ENCODE results near the gene LTBP4.
"Not testable (repeated sequence)": the region's sequence is repeated elsewhere in the genome, so short reads cannot be mapped to it uniquely, and the experiment has no call there.

The LTBP4 gene

GRCh38 chr19:40559394-40559793, 41.8 kb upstream of the LTBP4 start:
- POLR2A ChIA-PET: no interaction called here
- CTCF ChIA-PET: interaction anchor here (1.0 to 1.4 kb wide), 3 partner anchors 8 to 43 kb away, joined by 3 to 4 read pairs (median 3); no protein-coding TSS in a partner anchor
- no peak for TF ChIP-seq CTCF (IDR thresholded peaks at IDR 0.05; ENCODE audit: control extremely low read depth, extremely low read depth, low read depth, missing control alignments)
- no peak for DNase-seq (ENCODE audit: extremely low spot score)

- ChIA-PET CTCF (interaction anchor here (1.0 kb wide), 1 partner anchor 9 kb away, joined by 3 read pairs; no protein-coding TSS in a partner anchor), POLR2A (no interaction called here)
- DNase-seq (ENCODE audit: extremely low spot score): no peak
- no peak for TF ChIP-seq CTCF (IDR thresholded peaks at IDR 0.05; ENCODE audit: control extremely low read depth, extremely low read depth, low read depth, missing control alignments)
These were observed 41.1 kb upstream of the LTBP4 start for GRCh38 chr19:40560092-40560507.

- CTCF ChIA-PET: interaction anchor here (0.6 to 1.4 kb wide), 2 partner anchors 41 to 73 kb away, joined by 3 read pairs; no protein-coding TSS in a partner anchor
- no peak for TF ChIP-seq CTCF (IDR thresholded peaks at IDR 0.05; ENCODE audit: control extremely low read depth, extremely low read depth, low read depth, missing control alignments)
- POLR2A ChIA-PET: no interaction called here
These were observed 39.2 kb upstream of the LTBP4 start for GRCh38 chr19:40561947-40562346.

GRCh38 chr19:40564535-40564934, 36.6 kb upstream of the LTBP4 start:
- POLR2A ChIA-PET; DNase-seq (ENCODE audit: extremely low spot score): not testable (repeated sequence)
- CTCF ChIA-PET: interaction anchor here (1.0 kb wide), 1 partner anchor 38 kb away, joined by 4 read pairs; no protein-coding TSS in a partner anchor

More at GRCh38 chr19:40561947-40562346, 39.2 kb upstream of the LTBP4 start:
- no peak for DNase-seq (ENCODE audit: extremely low spot score)

GRCh38 chr19:40565355-40565754, 35.8 kb upstream of the LTBP4 start:
- ChIA-PET CTCF (no interaction called here), POLR2A (no interaction called here)
- no peak for DNase-seq (ENCODE audit: extremely low spot score)
- TF ChIP-seq CTCF (IDR thresholded peaks at IDR 0.05; ENCODE audit: control extremely low read depth, extremely low read depth, low read depth, missing control alignments): no peak

GRCh38 chr19:40565910-40566495, 35.2 kb upstream of the LTBP4 start:
- CTCF ChIA-PET: no interaction called here
- POLR2A ChIA-PET: no interaction called here
- no peak for TF ChIP-seq CTCF (IDR thresholded peaks at IDR 0.05; ENCODE audit: control extremely low read depth, extremely low read depth, low read depth, missing control alignments)
- DNase-seq (ENCODE audit: extremely low spot score): no peak

GRCh38 chr19:40567040-40567749, 34.0 kb upstream of the LTBP4 start:
- DNase-seq (ENCODE audit: extremely low spot score): peak; percentile 60
- ChIA-PET POLR2A (no interaction called here), CTCF (interaction anchor here (1.4 to 2.2 kb wide), 2 partner anchors 68 to 262 kb away, joined by 3 to 8 read pairs; no protein-coding TSS in a partner anchor)
- TF ChIP-seq CTCF (IDR thresholded peaks at IDR 0.05; ENCODE audit: control extremely low read depth, extremely low read depth, low read depth, missing control alignments): no peak
